GM12878 (cell line): ENCODE results near the gene IFT81. TPM values are rescaled to one million over a fixed set of nuclear protein-coding genes. Genes with fewer than 3 reads are reported as not detected.

ENCODE experiments used
- ATAC-seq: fragments of 200-7000 bp; cut with Tn5 transposase; 3 replicates; pipeline ENCODE4 v1.9.1; 2020; ENCODE audit warnings: mild to moderate bottlenecking, moderate library complexity
- BruUV-seq: library from RNA; stranded (reverse); fragments of 400-500 nt; replicated peaks from 2 replicates; lab custom pipeline; 2021; lab: Mats Ljungman, UMichigan
- CTCF ChIA-PET: fragments of 300-600 bp; sonication (Branson Sonifier 250); formaldehyde crosslinking; extraction: SDS; loops from one replicate; lab custom pipeline; 2021; ENCODE audit warnings: inconsistent platforms; lab: Yijun Ruan, JAX
- POLR2A ChIA-PET: fragments of 350-600 bp; formaldehyde crosslinking; extraction: SDS; loops from one replicate; lab custom pipeline; 2021; ENCODE audit warnings: inconsistent platforms; lab: Charles Lee
- RAD21 ChIA-PET: fragments of 300-600 bp; sonication (Branson Sonifier 250); formaldehyde crosslinking; loops from one replicate; lab custom pipeline; 2023; ENCODE audit warnings: antibody characterized with exemption; ENCODE audit not compliant: unreplicated experiment; lab: Charles Lee
- SMC1A ChIA-PET: fragments of 300-600 bp; sonication (Branson Sonifier 250); formaldehyde crosslinking; loops from one replicate; lab custom pipeline; 2023; ENCODE audit not compliant: unreplicated experiment, uncharacterized antibody; lab: Charles Lee
- DNase-seq: peaks from one replicate; pipeline ENCODE4 v3.0.0-alpha.2; 2011; ENCODE audit warnings: low read depth, low spot score
- FAIRE-seq: peaks from 3 replicates; lab custom pipeline; 2011; peaks lifted over from hg19 to GRCh38; lab: Jason Lieb, UNC
- H2AFZ ChIP-seq: 2 replicates; pipeline ENCODE4 v1.6.0; 2011; ENCODE audit warnings: low read depth, low read length, control low read depth; ENCODE audit not compliant: control insufficient read depth
- H3K27ac ChIP-seq: 2 replicates; pipeline ENCODE4 v1.5.1; 2011; ENCODE audit warnings: control low read depth; ENCODE audit not compliant: control insufficient read depth, insufficient read depth
- H3K27me3 ChIP-seq, 2 experiments: replicated peaks in 1 of 2; 2 replicates each; pipeline versions ENCODE4 v1.6.0 to v1.6.1; 2011; ENCODE audit warnings: low read length in 1 of 2; ENCODE audit not compliant: control insufficient read depth in 2 of 2, insufficient read depth in 2 of 2
- H3K36me3 ChIP-seq, 2 experiments: 2 replicates each; pipeline ENCODE4 v1.5.1; 2011; ENCODE audit warnings: low read length in 1 of 2; ENCODE audit not compliant: control insufficient read depth in 2 of 2, insufficient read depth in 2 of 2
- H3K4me1 ChIP-seq: 2 replicates; pipeline ENCODE4 v1.6.1; 2011; ENCODE audit warnings: mild to moderate bottlenecking, low read length, moderate library complexity, mixed read lengths; ENCODE audit not compliant: control insufficient read depth, insufficient read depth
- H3K4me2 ChIP-seq: 2 replicates; pipeline ENCODE4 v1.6.0; 2011; ENCODE audit warnings: control low read depth; ENCODE audit not compliant: control insufficient read depth, insufficient read depth
- H3K4me3 ChIP-seq: fragments of 200-600 bp; sonication (generic); 2 replicates; pipeline ENCODE4 v1.5.1; 2016
- H3K79me2 ChIP-seq: 2 replicates; pipeline ENCODE4 v1.6.0; 2011; ENCODE audit warnings: low read length; ENCODE audit not compliant: control insufficient read depth, insufficient read depth
- H3K9ac ChIP-seq: 2 replicates; pipeline ENCODE4 v1.8.0; 2011; ENCODE audit warnings: low read length, control low read depth, mixed read lengths; ENCODE audit not compliant: control insufficient read depth, insufficient read depth
- H3K9me3 ChIP-seq: replicated peaks from 3 replicates; pipeline ENCODE4 v1.5.1; 2011; ENCODE audit warnings: mild to moderate bottlenecking, low read length; ENCODE audit not compliant: control insufficient read depth, insufficient read depth
- H4K20me1 ChIP-seq: 2 replicates; pipeline ENCODE4 v1.6.0; 2011; ENCODE audit not compliant: control insufficient read depth, insufficient read depth
- KDM1A ChIP-seq: fragments of 200-600 bp; sonication (generic); IDR thresholded peaks from 2 replicates; pipeline ENCODE4 v1.6.1; 2016; ENCODE audit warnings: borderline replicate concordance
- PRDM15 ChIP-seq: fragments of 450-650 bp; formaldehyde crosslinking; IDR thresholded peaks from 2 replicates; pipeline ENCODE4 v1.4.0; 2020; ENCODE audit warnings: mild to moderate bottlenecking, moderate library complexity
- RELA ChIP-seq: fragments of 450-650 bp; IDR thresholded peaks from 2 replicates; pipeline ENCODE4 v1.8.0; 2014; ENCODE audit warnings: borderline replicate concordance; ENCODE audit not compliant: partially characterized antibody
- SUZ12 ChIP-seq: fragments of 200-600 bp; sonication (generic); IDR thresholded peaks from one replicate; pipeline ENCODE4 v1.6.1; 2018; ENCODE audit warnings: antibody characterized with exemption, mild to moderate bottlenecking; ENCODE audit not compliant: unreplicated experiment
- TCF7 ChIP-seq: IDR thresholded peaks from 2 replicates; pipeline ENCODE4 v1.6.1; 2014; ENCODE audit warnings: antibody characterized with exemption, borderline replicate concordance
- ZNF384 ChIP-seq: IDR thresholded peaks from 2 replicates; pipeline ENCODE4 v1.6.1; 2012; ENCODE audit warnings: low read depth, mild to moderate bottlenecking, low read length, improper control_type of control experiment, borderline replicate concordance
- WGBS: methylation state at CpG from one replicate; pipeline ENCODE4 v1.1.6; 2016; ENCODE audit warnings: low lambda C conversion rate; ENCODE audit not compliant: insufficient replicate concordance, insufficient coverage; ENCODE audit errors: missing lambda C conversion rate; 5-methylcytosine and 5-hydroxymethylcytosine counted together
- in situ Hi-C: fragments of 300-500 bp; cut with MboI; formaldehyde crosslinking; loops from 9 replicates; pipeline ENCODE4 v1.14.3; 2018; ENCODE audit warnings: mixed read lengths
- intact Hi-C: fragments of 100-400 bp; cut with micrococcal nuclease; formaldehyde crosslinking; loops from one replicate; pipeline ENCODE4 v1.14.2; 2022; ENCODE audit not compliant: unreplicated experiment
- polyA plus RNA-seq, 11 experiments: library from polyadenylated mRNA; depleted of rRNA in 4 of 11; unstranded in 6 of 11; stranded (reverse) in 5 of 11; fragments of >200 nt; fragmentation: Nextera tagmentation in 4 of 11; fragmentation: Illumina TruSeq in 1 of 11; extraction: Ambion mirVana in 4 of 11; extraction: Trizol in 1 of 11; gene quantifications; 1 replicate in 1 of 11; 2 replicates in 10 of 11; pipeline versions ENCODE4 v1.2.1 to v1.2.3, GENCODE V29; 2011 to 2016; ENCODE audit warnings: inconsistent platforms in 2 of 11, missing spikeins in 2 of 11, low read depth in 1 of 11
- total RNA-seq, 4 experiments: library from RNA; depleted of rRNA in 3 of 4; stranded (reverse); fragments of >200 nt in 3 of 4; fragmentation: Illumina TruSeq in 1 of 4; extraction: Trizol in 1 of 4; gene quantifications; 2 replicates each; pipeline versions ENCODE4 v1.2.1 to v1.2.3, GENCODE V29; 2013 to 2021

The IFT81 gene
- total and polyA plus RNA-seq, 10 of the 15 experiments (the other 5 are each of a cell fraction or from before 2014, with no cell fraction given): 4.1 to 9.9 (median 5.6) TPM

GRCh38 chr12:110200124-110200417, 75.9 kb downstream of the IFT81 start:
- no peak overlapping the region for H3K27ac ChIP-seq
- no peak overlapping the region for H3K9ac ChIP-seq
- no peak overlapping the region for H3K4me3 ChIP-seq
- ChIA-PET CTCF (no interaction called here), POLR2A (no interaction called here), RAD21 (no interaction called here)
- in situ Hi-C loops (no loop called here), intact Hi-C loops (no loop called here)
- no TSS peak for BruUV-seq
- ATAC-seq (no peak; the same call in 2 of the 3 replicates), FAIRE-seq (peak; percentile 13), DNase-seq (no peak)
- H4K20me1 ChIP-seq: no peaks in the 10 kb centered on the region
- H3K79me2 ChIP-seq: no peaks in the 10 kb centered on the region
- no peaks in the 10 kb centered on the region for H3K9me3 ChIP-seq
- WGBS: 95% methylated on average over 1 of the region's 1 CpG
- H3K27me3 ChIP-seq: no peaks in the 10 kb centered on the region
- no peak for TF ChIP-seq KDM1A
- TF ChIP-seq PRDM15 (CRISPR knock-in tag): no peak
- no peak for TF ChIP-seq SUZ12
- TF ChIP-seq, all 136 proteins: peak for 0
- Histone ChIP-seq H3K4me2 (no peak overlapping the region), H3K4me1 (peaks cover 11% of the 10 kb centered on the region), H3K36me3 (no peaks in the 10 kb centered on the region; a peak in 1 of 4 replicates), H2AFZ (no peak overlapping the region)
- SMC1A ChIA-PET: interaction anchor here (2.5 kb wide), 1 partner anchor 31 kb away, joined by 6 read pairs; no protein-coding TSS in a partner anchor

GRCh38 chr12:110201995-110202394, 77.8 kb downstream of the IFT81 start:
- no peak overlapping the region for H3K4me2 ChIP-seq
- ChIA-PET RAD21 (no interaction called here), CTCF (interaction anchor here (2.0 kb wide), 1 partner anchor 15 kb away, joined by 4 read pairs; no protein-coding TSS in a partner anchor), SMC1A (no interaction called here), POLR2A (interaction anchor here (0.6 kb wide), 1 partner anchor 57 kb away, joined by 4 read pairs; no protein-coding TSS in a partner anchor)
- WGBS: 100% methylated on average over 1 of the region's 1 CpG
- no peak overlapping the region for H2AFZ ChIP-seq
- intact Hi-C loops: no loop called here
- FAIRE-seq (no peak), DNase-seq (no peak), ATAC-seq (no peak)
- in situ Hi-C loops: no loop called here
- H3K79me2 ChIP-seq: no peaks in the 10 kb centered on the region
- no peak overlapping the region for H3K4me3 ChIP-seq
- no peak overlapping the region for H3K27ac ChIP-seq
- no peak overlapping the region for H3K9ac ChIP-seq
- H3K36me3 ChIP-seq: no peaks in the 10 kb centered on the region; a peak in 1 of 4 replicates
- no peaks in the 10 kb centered on the region for H4K20me1 ChIP-seq
- no peaks in the 10 kb centered on the region for H3K9me3 ChIP-seq
- TF ChIP-seq TCF7 (no peak), ZNF384 (no peak), RELA (no peak)
- H3K27me3 ChIP-seq: no peaks in the 10 kb centered on the region
- BruUV-seq: no TSS peak
- H3K4me1 ChIP-seq: peaks cover 11% of the 10 kb centered on the region
